ENCODE data around the gene ANKRD33B. TPM values are rescaled to one million over a fixed set of nuclear protein-coding genes. Genes with fewer than 3 reads are reported as not detected.
A peak's percentile ranks its signal among the peaks of the same experiment; 100 is the strongest.

The ANKRD33B gene
- total and polyA plus RNA-seq, 5 donors = 1.3 to 2.7 (median 2.3) TPM

- Histone ChIP-seq H3K4me3 (ENCODE audit: low read length) (no peak overlapping the region), H3K27ac (ENCODE audit: low read length) (no peak overlapping the region), H3K4me1 (ENCODE audit: control insufficient read depth, insufficient read depth, low read length) (no peaks in the 10 kb centered on the region), H3K9me3 (ENCODE audit: control insufficient read depth, low read length) (no peaks in the 10 kb centered on the region), H3K27me3 (ENCODE audit: control insufficient read depth, insufficient read depth) (no peaks in the 10 kb centered on the region)
- intact Hi-C loops (cut with DNase I) = no loop called here
- DNase-seq (no peak), ATAC-seq (peak in 1 of 2 donors; percentile 9)
- WGBS = 83% methylated on average over 11 of the region's 11 CpGs
Observed at GRCh38 chr5:10674096-10674495, 110.2 kb downstream of the ANKRD33B start.

GRCh38 chr5:10674582-10674981, 110.7 kb downstream of the ANKRD33B start:
- Histone ChIP-seq H3K9me3 (ENCODE audit: control insufficient read depth, low read length) (no peaks in the 10 kb centered on the region), H3K27ac (ENCODE audit: low read length) (no peak overlapping the region), H3K4me3 (ENCODE audit: low read length) (no peak overlapping the region), H3K4me1 (ENCODE audit: control insufficient read depth, insufficient read depth, low read length) (no peaks in the 10 kb centered on the region), H3K27me3 (ENCODE audit: control insufficient read depth, insufficient read depth) (no peaks in the 10 kb centered on the region)
- ATAC-seq (no peak), DNase-seq (no peak)
- 58% methylated on average over 6 of the region's 6 CpGs for WGBS
- intact Hi-C loops (cut with DNase I) = no loop called here

GRCh38 chr5:10675177-10675700, 111.4 kb downstream of the ANKRD33B start:
- 84% methylated on average over 14 of the region's 14 CpGs for WGBS
- Histone ChIP-seq H3K9me3 (ENCODE audit: control insufficient read depth, low read length) (no peaks in the 10 kb centered on the region), H3K27ac (ENCODE audit: low read length) (no peak overlapping the region), H3K4me1 (ENCODE audit: control insufficient read depth, insufficient read depth, low read length) (no peaks in the 10 kb centered on the region), H3K4me3 (ENCODE audit: low read length) (no peak overlapping the region), H3K27me3 (ENCODE audit: control insufficient read depth, insufficient read depth) (no peaks in the 10 kb centered on the region)
- ATAC-seq (no peak), DNase-seq (no peak)
- intact Hi-C loops (cut with DNase I) = no loop called here

GRCh38 chr5:10676224-10676623, 112.4 kb downstream of the ANKRD33B start:
- 63% methylated on average over 4 of the region's 4 CpGs for WGBS
- intact Hi-C loops (cut with DNase I) = no loop called here
- Histone ChIP-seq H3K27ac (ENCODE audit: low read length) (no peak overlapping the region), H3K4me1 (ENCODE audit: control insufficient read depth, insufficient read depth, low read length) (no peaks in the 10 kb centered on the region), H3K9me3 (ENCODE audit: control insufficient read depth, low read length) (no peaks in the 10 kb centered on the region), H3K4me3 (ENCODE audit: low read length) (no peak overlapping the region), H3K27me3 (ENCODE audit: control insufficient read depth, insufficient read depth) (no peaks in the 10 kb centered on the region)
- peak in 1 of 2 donors; percentile 15 for ATAC-seq
- DNase-seq = no peak

GRCh38 chr5:10676946-10677345, 113.1 kb downstream of the ANKRD33B start:
- DNase-seq = no peak
- Histone ChIP-seq H3K4me1 (ENCODE audit: control insufficient read depth, insufficient read depth, low read length) (no peaks in the 10 kb centered on the region), H3K27me3 (ENCODE audit: control insufficient read depth, insufficient read depth) (no peaks in the 10 kb centered on the region), H3K4me3 (ENCODE audit: low read length) (no peak overlapping the region), H3K27ac (ENCODE audit: low read length) (no peak overlapping the region), H3K9me3 (ENCODE audit: control insufficient read depth, low read length) (no peaks in the 10 kb centered on the region)
- WGBS = 96% methylated on average over 1 of the region's 1 CpG
- ATAC-seq = no peak
- intact Hi-C loops (cut with DNase I) = no loop called here

GRCh38 chr5:10677533-10677932, 113.7 kb downstream of the ANKRD33B start:
- DNase-seq (no peak), ATAC-seq (no peak)
- Histone ChIP-seq H3K27ac (ENCODE audit: low read length) (no peak overlapping the region), H3K4me3 (ENCODE audit: low read length) (no peak overlapping the region), H3K27me3 (ENCODE audit: control insufficient read depth, insufficient read depth) (no peaks in the 10 kb centered on the region), H3K4me1 (ENCODE audit: control insufficient read depth, insufficient read depth, low read length) (no peaks in the 10 kb centered on the region), H3K9me3 (ENCODE audit: control insufficient read depth, low read length) (no peaks in the 10 kb centered on the region)
- 95% methylated on average over 7 of the region's 7 CpGs for WGBS
- intact Hi-C loops (cut with DNase I) = no loop called here

GRCh38 chr5:10678244-10678643, 114.4 kb downstream of the ANKRD33B start:
- intact Hi-C loops (cut with DNase I) = no loop called here
- Histone ChIP-seq H3K9me3 (ENCODE audit: control insufficient read depth, low read length) (no peaks in the 10 kb centered on the region), H3K4me3 (ENCODE audit: low read length) (no peak overlapping the region), H3K27ac (ENCODE audit: low read length) (no peak overlapping the region), H3K4me1 (ENCODE audit: control insufficient read depth, insufficient read depth, low read length) (no peaks in the 10 kb centered on the region), H3K27me3 (ENCODE audit: control insufficient read depth, insufficient read depth) (no peaks in the 10 kb centered on the region)
- 95% methylated on average over 2 of the region's 2 CpGs for WGBS
- ATAC-seq (no peak), DNase-seq (no peak)

- no peaks in the 10 kb centered on the region for H3K4me1 ChIP-seq (ENCODE audit: control insufficient read depth, insufficient read depth, low read length)
- intact Hi-C loops (cut with DNase I) = no loop called here
- 82% methylated on average over 15 of the region's 15 CpGs for WGBS
- no peaks in the 10 kb centered on the region for H3K27me3 ChIP-seq (ENCODE audit: control insufficient read depth, insufficient read depth)
- no peak overlapping the region for H3K27ac ChIP-seq (ENCODE audit: low read length)
- H3K9me3 ChIP-seq (ENCODE audit: control insufficient read depth, low read length) = no peaks in the 10 kb centered on the region
- DNase-seq (no peak), ATAC-seq (peak in 1 of 2 donors; percentile 25)
- no peak overlapping the region for H3K4me3 ChIP-seq (ENCODE audit: low read length)
Observed at GRCh38 chr5:10679336-10679988, 115.6 kb downstream of the ANKRD33B start.

GRCh38 chr5:10680876-10681481, 117.1 kb downstream of the ANKRD33B start:
- H3K27me3 ChIP-seq (ENCODE audit: control insufficient read depth, insufficient read depth) = no peaks in the 10 kb centered on the region
- WGBS = 91% methylated on average over 17 of the region's 17 CpGs
- ATAC-seq (no peak), DNase-seq (no peak)
- intact Hi-C loops (cut with DNase I) = no loop called here
- no peaks in the 10 kb centered on the region for H3K4me1 ChIP-seq (ENCODE audit: control insufficient read depth, insufficient read depth, low read length)
- H3K27ac ChIP-seq (ENCODE audit: low read length) = no peak overlapping the region
- H3K4me3 ChIP-seq (ENCODE audit: low read length) = no peak overlapping the region
- no peaks in the 10 kb centered on the region for H3K9me3 ChIP-seq (ENCODE audit: control insufficient read depth, low read length)

- WGBS = 84% methylated on average over 22 of the region's 22 CpGs
- intact Hi-C loops (cut with DNase I) = no loop called here
- Histone ChIP-seq H3K27ac (ENCODE audit: low read length) (no peak overlapping the region), H3K4me1 (ENCODE audit: control insufficient read depth, insufficient read depth, low read length) (no peaks in the 10 kb centered on the region), H3K4me3 (ENCODE audit: low read length) (no peak overlapping the region), H3K9me3 (ENCODE audit: control insufficient read depth, low read length) (no peaks in the 10 kb centered on the region), H3K27me3 (ENCODE audit: control insufficient read depth, insufficient read depth) (no peaks in the 10 kb centered on the region)
- DNase-seq (peak in 1 of 3 donors; percentile 51), ATAC-seq (no peak)
Observed at GRCh38 chr5:10681731-10682679, 118.1 kb downstream of the ANKRD33B start.
